Neuronal stem cell (in vitro differentiated cells): ENCODE measurements around the gene RUNDC1.
"Not testable (repeated sequence)": the region's sequence is repeated elsewhere in the genome, so short reads cannot be mapped to it uniquely, and the experiment has no call there.

Experiments used
- DNase-seq: peaks from one replicate; pipeline ENCODE4 v3.0.0-alpha.2; 2013; ENCODE audit warnings: low spot score
- H2AFZ ChIP-seq: one replicate; pipeline ENCODE4 v1.6.1; 2013; ENCODE audit warnings: mild to moderate bottlenecking, low read length, inconsistent platforms
- H2AK5ac ChIP-seq: 2 replicates; pipeline ENCODE4 v1.6.1; 2013; ENCODE audit warnings: low read depth, mild to moderate bottlenecking, inconsistent platforms, low read length, moderate library complexity, mixed read lengths
- H2BK120ac ChIP-seq: 2 replicates; pipeline ENCODE4 v1.6.1; 2013; ENCODE audit warnings: low read depth, mild to moderate bottlenecking, inconsistent platforms, low read length, moderate library complexity, mixed read lengths
- H2BK12ac ChIP-seq: one replicate; pipeline ENCODE4 v1.6.1; 2013; ENCODE audit warnings: low read length, inconsistent platforms
- H2BK15ac ChIP-seq: 2 replicates; pipeline ENCODE4 v1.6.1; 2013; ENCODE audit warnings: mild to moderate bottlenecking, low read length, inconsistent platforms, mixed read lengths
- H2BK5ac ChIP-seq: one replicate; pipeline ENCODE4 v1.6.1; 2013; ENCODE audit warnings: inconsistent platforms, mild to moderate bottlenecking, low read length, moderate library complexity
- H3K14ac ChIP-seq: one replicate; pipeline ENCODE4 v1.6.1; 2013; ENCODE audit warnings: low read length, inconsistent platforms
- H3K18ac ChIP-seq: 2 replicates; pipeline ENCODE4 v1.6.1; 2013; ENCODE audit warnings: low read length, inconsistent platforms
- H3K23ac ChIP-seq: 2 replicates; pipeline ENCODE4 v1.6.1; 2013; ENCODE audit warnings: low read depth, mild to moderate bottlenecking, mixed read lengths, low read length, inconsistent platforms; ENCODE audit not compliant: poor library complexity
- H3K27ac ChIP-seq: replicated peaks from 3 replicates; pipeline ENCODE4 v1.5.1; 2013; ENCODE audit warnings: low read length, inconsistent platforms
- H3K27me3 ChIP-seq, 3 experiments: 2 replicates each; pipeline ENCODE4 v1.6.1; 2013; ENCODE audit warnings: low read length in 3 of 3, mild to moderate bottlenecking in 2 of 3, inconsistent platforms in 1 of 3, low read depth in 1 of 3, mixed read lengths in 1 of 3, moderate library complexity in 1 of 3; ENCODE audit not compliant: control insufficient read depth in 3 of 3, insufficient read depth in 3 of 3
- H3K36me3 ChIP-seq, 2 donors: replicated peaks in 1 of 2; 2 replicates each; pipeline ENCODE4 v1.6.1; 2013; ENCODE audit warnings: low read length in 2 of 2; ENCODE audit not compliant: control insufficient read depth in 2 of 2, insufficient read depth in 2 of 2
- H3K4ac ChIP-seq: 2 replicates; pipeline ENCODE4 v1.6.1; 2013; ENCODE audit warnings: inconsistent platforms, mild to moderate bottlenecking, low read length, moderate library complexity
- H3K4me1 ChIP-seq, 2 donors: 1 replicate in 1 of 2; 2 replicates in 1 of 2; pipeline ENCODE4 v1.6.1; 2013; ENCODE audit warnings: low read length in 2 of 2, low read depth in 1 of 2; ENCODE audit not compliant: control insufficient read depth in 2 of 2, insufficient read depth in 1 of 2
- H3K4me2 ChIP-seq: one replicate; pipeline ENCODE4 v1.6.1; 2013; ENCODE audit warnings: mild to moderate bottlenecking, low read length, inconsistent platforms; ENCODE audit not compliant: insufficient read depth, poor library complexity, severe bottlenecking
- H3K4me3 ChIP-seq, 2 donors: 2 replicates each; pipeline ENCODE4 v1.5.1; 2013; ENCODE audit warnings: low read length in 2 of 2, mild to moderate bottlenecking in 2 of 2, inconsistent platforms in 1 of 2, moderate library complexity in 1 of 2
- H3K79me1 ChIP-seq: one replicate; pipeline ENCODE4 v1.6.1; 2013; ENCODE audit warnings: low read depth, mild to moderate bottlenecking, inconsistent platforms, low read length, moderate library complexity
- H3K9ac ChIP-seq: one replicate; pipeline ENCODE4 v1.6.1; 2013; ENCODE audit warnings: mild to moderate bottlenecking, low read depth, low read length, inconsistent platforms; ENCODE audit not compliant: poor library complexity
- H3K9me3 ChIP-seq, 2 donors: replicated peaks in 1 of 2; 2 replicates each; pipeline versions ENCODE3 to v1.6.1; 2013; ENCODE audit warnings: low read length in 2 of 2, mild to moderate bottlenecking in 2 of 2, inconsistent platforms in 1 of 2, low read depth in 1 of 2, mixed read lengths in 1 of 2, moderate library complexity in 1 of 2; ENCODE audit not compliant: control insufficient read depth in 2 of 2, insufficient read depth in 1 of 2
- H4K8ac ChIP-seq: one replicate; pipeline ENCODE4 v1.6.1; 2013; ENCODE audit warnings: low read depth, mild to moderate bottlenecking, inconsistent platforms, low read length, moderate library complexity
- H4K91ac ChIP-seq: one replicate; pipeline ENCODE4 v1.6.1; 2013; ENCODE audit warnings: low read length, low read depth, mild to moderate bottlenecking, inconsistent platforms; ENCODE audit not compliant: poor library complexity
- WGBS, 2 donors: extraction: QIAGEN DNeasy Blood & Tissue Kit; methylation state at CpG; one replicate each; pipeline ENCODE4 v1.1.7; 2013; ENCODE audit warnings: missing lambda C conversion rate in 2 of 2, mixed read lengths in 1 of 2; ENCODE audit not compliant: insufficient read length in 2 of 2, insufficient replicate concordance in 1 of 2; ENCODE audit errors: extremely low coverage in 2 of 2; 5-methylcytosine and 5-hydroxymethylcytosine counted together

The RUNDC1 gene

GRCh38 chr17:42969001-42969581 lies 11.3 kb upstream of the RUNDC1 start:
- H4K91ac ChIP-seq: no peak overlapping the region
- no CpG with 5 or more reads among the region's 5 CpGs for WGBS, 2 donors

GRCh38 chr17:42971589-42971988 lies 8.8 kb upstream of the RUNDC1 start:
- Histone ChIP-seq H2BK120ac (no peak overlapping the region), H3K14ac (no peak overlapping the region), H3K36me3 (no peaks in the 10 kb centered on the region), H4K91ac (no peak overlapping the region), H2AFZ (no peak overlapping the region), H3K27me3 (no peaks in the 10 kb centered on the region), H2BK12ac (no peak overlapping the region), H3K79me1 (no peaks in the 10 kb centered on the region), H2BK15ac (no peak overlapping the region), H3K4me3 (no peak overlapping the region), H3K23ac (no peak overlapping the region), H2AK5ac (no peak overlapping the region), H3K4me2 (no peak overlapping the region), H4K8ac (no peak overlapping the region), H3K4me1 (peaks cover 0 to 2% of the 10 kb centered on the region in 2 donors), H3K9me3 (no peaks in the 10 kb centered on the region), H2BK5ac (no peak overlapping the region), H3K18ac (no peak overlapping the region), H3K27ac (no peak overlapping the region), H3K9ac (no peak overlapping the region), H3K4ac (no peak overlapping the region)
- WGBS, 2 donors: no CpG with 5 or more reads among the region's 5 CpGs
- no peak for DNase-seq

More at GRCh38 chr17:42969001-42969581, 11.3 kb upstream of the RUNDC1 start:
- Histone ChIP-seq H3K27me3 (no peaks in the 10 kb centered on the region), H3K4me1 (peaks cover 0 to 2% of the 10 kb centered on the region in 2 donors), H3K18ac (no peak overlapping the region), H3K4me2 (no peak overlapping the region), H3K14ac (no peak overlapping the region), H2BK12ac (no peak overlapping the region), H2AFZ (peak overlapping the region; percentile 19), H3K27ac (no peak overlapping the region), H3K4me3 (no peak overlapping the region), H3K23ac (no peak overlapping the region), H3K9ac (no peak overlapping the region), H3K36me3 (no peaks in the 10 kb centered on the region), H4K8ac (no peak overlapping the region), H2BK15ac (no peak overlapping the region), H3K79me1 (no peaks in the 10 kb centered on the region), H2BK120ac (no peak overlapping the region), H3K4ac (no peak overlapping the region), H3K9me3 (no peaks in the 10 kb centered on the region), H2AK5ac (no peak overlapping the region), H2BK5ac (no peak overlapping the region)
- no peak for DNase-seq

GRCh38 chr17:42973323-42973722 lies 7.0 kb upstream of the RUNDC1 start:
- H4K8ac ChIP-seq, H2AK5ac ChIP-seq, H3K14ac ChIP-seq, H2BK15ac ChIP-seq, H3K4me3 ChIP-seq, H3K9ac ChIP-seq, H3K27ac ChIP-seq, H3K4me1 ChIP-seq, H4K91ac ChIP-seq, H3K4me2 ChIP-seq, H2BK120ac ChIP-seq, H3K36me3 ChIP-seq, H3K27me3 ChIP-seq, DNase-seq, H3K79me1 ChIP-seq, H2AFZ ChIP-seq, H2BK5ac ChIP-seq, H3K9me3 ChIP-seq, H2BK12ac ChIP-seq, H3K18ac ChIP-seq, H3K4ac ChIP-seq, H3K23ac ChIP-seq: not testable (repeated sequence)
- WGBS, 2 donors: no CpG with 5 or more reads among the region's 18 CpGs

GRCh38 chr17:42975265-42975664 lies 5.1 kb upstream of the RUNDC1 start:
- H3K4me2 ChIP-seq: no peak overlapping the region
- H2AFZ ChIP-seq: no peak overlapping the region
- H3K9me3 ChIP-seq: peaks cover 0 to 3% of the 10 kb centered on the region in 2 donors
- H4K8ac ChIP-seq: no peak overlapping the region
- H3K23ac ChIP-seq: no peak overlapping the region
- no peak overlapping the region for H2BK15ac ChIP-seq
- no peak overlapping the region for H2BK12ac ChIP-seq
- H3K4me3 ChIP-seq: no peak overlapping the region
- H3K79me1 ChIP-seq: no peaks in the 10 kb centered on the region
- H3K36me3 ChIP-seq: no peaks in the 10 kb centered on the region
- H2BK5ac ChIP-seq: no peak overlapping the region
- H3K18ac ChIP-seq: no peak overlapping the region
- no peak overlapping the region for H2AK5ac ChIP-seq
- no peak overlapping the region for H4K91ac ChIP-seq
- DNase-seq: no peak
- no peak overlapping the region for H3K27ac ChIP-seq
- no peak overlapping the region for H2BK120ac ChIP-seq
- no peak overlapping the region for H3K9ac ChIP-seq
- no peak overlapping the region for H3K14ac ChIP-seq
- WGBS, 2 donors: no CpG with 5 or more reads among the region's 2 CpGs
- no peak overlapping the region for H3K4ac ChIP-seq
- peaks cover 0 to 5% of the 10 kb centered on the region in 2 donors for H3K4me1 ChIP-seq
- no peaks in the 10 kb centered on the region for H3K27me3 ChIP-seq
